ENCODE results near the gene P4HA3.

P4HA3 gene

DNA sequence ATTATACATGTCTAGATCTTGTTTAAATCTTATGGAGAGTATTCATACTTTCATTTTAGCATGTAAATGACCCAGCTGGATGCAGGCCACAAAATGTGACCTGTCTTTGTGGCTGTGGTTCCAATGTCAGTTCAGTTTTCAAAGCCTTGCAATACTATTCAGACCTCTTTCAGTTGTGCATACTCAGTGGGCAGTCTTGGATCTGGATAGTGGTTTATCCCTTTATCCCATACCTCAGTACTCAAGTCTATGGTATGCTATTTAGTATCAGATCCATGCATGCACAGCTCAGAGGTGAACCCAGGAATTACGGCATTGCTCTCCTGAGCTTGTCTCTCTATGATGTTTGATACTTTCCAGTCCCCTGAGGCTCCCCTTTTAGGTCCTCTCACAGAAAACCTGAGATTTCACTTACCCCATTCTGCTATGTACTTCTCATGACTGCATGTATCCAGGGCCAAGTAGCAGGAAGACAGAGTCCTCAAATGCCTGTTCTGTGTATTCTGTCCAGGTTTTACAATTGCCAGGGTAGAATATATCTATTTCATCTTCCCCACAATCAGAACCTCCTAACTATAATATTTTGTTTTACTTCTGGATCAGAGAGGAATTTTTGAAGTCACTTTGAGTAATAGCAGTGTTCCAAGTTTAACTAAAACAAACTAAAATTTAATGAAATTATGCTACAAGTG is 6.9 kb upstream of the P4HA3 start:
- Histone ChIP-seq H3K36me3 (ENCODE audit: control insufficient read depth, insufficient read depth, low read length) (no peaks in the 10 kb centered on the region), H3K4me1 (ENCODE audit: control insufficient read depth, insufficient read depth, low read length) (no peaks in the 10 kb centered on the region), H3K27me3 (ENCODE audit: control insufficient read depth, insufficient read depth, low read length) (no peaks in the 10 kb centered on the region), H3K27ac (ENCODE audit: low read length) (no peak overlapping the region), H3K9me3 (ENCODE audit: control insufficient read depth, insufficient read depth, low read length) (no peaks in the 10 kb centered on the region), H3K4me3 (ENCODE audit: low read length) (no peak overlapping the region)
- WGBS (ENCODE audit: insufficient coverage, insufficient read length) = no CpG with 5 or more reads among the region's 1 CpG
- no peak for DNase-seq (ENCODE audit: low read depth, low spot score)

DNA sequence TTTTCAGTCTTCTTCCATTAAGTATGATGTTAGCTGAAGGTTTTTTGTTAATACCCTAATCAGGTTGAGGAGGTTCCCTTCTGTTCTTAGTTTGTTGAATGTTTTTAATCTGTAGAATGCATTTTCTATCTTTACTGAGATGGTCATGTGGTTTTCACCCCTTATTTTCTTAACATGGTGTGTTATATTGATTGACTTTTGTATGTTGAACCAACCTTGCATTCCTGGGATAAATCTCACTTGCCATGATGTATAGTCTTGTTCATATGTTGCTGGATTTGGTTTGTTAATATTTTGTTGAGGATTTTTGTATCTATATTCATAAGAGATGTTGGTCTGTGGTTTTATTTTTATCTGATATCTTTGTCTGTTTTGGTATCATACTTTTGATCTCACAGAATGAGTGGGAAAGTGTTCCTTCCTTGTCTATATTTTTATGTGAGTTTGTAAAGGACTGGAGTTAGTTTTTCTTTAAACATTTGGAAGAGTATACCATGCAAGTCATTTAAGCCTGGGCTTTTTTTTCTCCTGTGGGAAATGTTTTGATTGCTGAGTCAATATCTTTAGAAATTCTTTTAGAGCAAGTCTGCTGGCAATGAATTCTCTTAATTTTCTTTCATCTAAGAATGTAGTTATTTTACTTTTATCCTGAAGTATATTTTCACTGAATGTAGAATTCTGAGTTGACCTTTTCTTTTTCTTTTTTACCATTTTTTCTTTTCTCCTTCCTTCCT is 5.5 kb upstream of the P4HA3 start:
- H3K4me1 ChIP-seq (ENCODE audit: control insufficient read depth, insufficient read depth, low read length) = no peaks in the 10 kb centered on the region
- H3K27ac ChIP-seq (ENCODE audit: low read length) = no peak overlapping the region
- H3K4me3 ChIP-seq (ENCODE audit: low read length) = no peak overlapping the region
- H3K27me3 ChIP-seq (ENCODE audit: control insufficient read depth, insufficient read depth, low read length) = no peaks in the 10 kb centered on the region; the same call in 1 of the 2 replicates
- no peaks in the 10 kb centered on the region for H3K9me3 ChIP-seq (ENCODE audit: control insufficient read depth, insufficient read depth, low read length)
- H3K36me3 ChIP-seq (ENCODE audit: control insufficient read depth, insufficient read depth, low read length) = no peaks in the 10 kb centered on the region
- no peak for DNase-seq (ENCODE audit: low read depth, low spot score)

DNA sequence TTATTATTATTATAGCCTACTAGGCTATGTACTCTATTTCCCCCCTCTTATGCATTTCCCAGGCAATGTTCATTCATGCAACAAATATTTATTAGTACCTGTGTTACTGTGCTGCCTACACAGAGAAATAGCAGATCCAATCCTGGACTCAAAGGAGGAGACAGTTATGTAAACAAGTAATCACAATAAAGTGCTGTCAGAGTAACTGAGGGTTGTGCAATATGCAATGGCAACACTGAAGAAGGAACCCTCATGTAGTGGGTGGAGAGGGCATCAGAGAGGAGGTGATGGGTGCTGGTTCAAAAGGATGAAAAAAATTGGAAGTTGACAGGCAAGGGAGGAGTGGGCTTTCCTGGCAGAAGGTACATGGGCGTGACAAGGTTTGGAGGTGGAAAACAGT is 886 bp upstream of the P4HA3 start:
- no peaks in the 10 kb centered on the region for H3K9me3 ChIP-seq (ENCODE audit: control insufficient read depth, insufficient read depth, low read length)
- no peak for DNase-seq (ENCODE audit: low read depth, low spot score)
- WGBS (ENCODE audit: insufficient coverage, insufficient read length) = no CpG with 5 or more reads among the region's 1 CpG
- H3K4me3 ChIP-seq (ENCODE audit: low read length) = no peak overlapping the region
- no peak overlapping the region for H3K27ac ChIP-seq (ENCODE audit: low read length)
- H3K36me3 ChIP-seq (ENCODE audit: control insufficient read depth, insufficient read depth, low read length) = no peaks in the 10 kb centered on the region
- H3K4me1 ChIP-seq (ENCODE audit: control insufficient read depth, insufficient read depth, low read length) = no peaks in the 10 kb centered on the region; the same call in 1 of the 2 replicates
- peaks cover 6% of the 10 kb centered on the region; the same call in 1 of the 2 replicates for H3K27me3 ChIP-seq (ENCODE audit: control insufficient read depth, insufficient read depth, low read length)

DNA sequence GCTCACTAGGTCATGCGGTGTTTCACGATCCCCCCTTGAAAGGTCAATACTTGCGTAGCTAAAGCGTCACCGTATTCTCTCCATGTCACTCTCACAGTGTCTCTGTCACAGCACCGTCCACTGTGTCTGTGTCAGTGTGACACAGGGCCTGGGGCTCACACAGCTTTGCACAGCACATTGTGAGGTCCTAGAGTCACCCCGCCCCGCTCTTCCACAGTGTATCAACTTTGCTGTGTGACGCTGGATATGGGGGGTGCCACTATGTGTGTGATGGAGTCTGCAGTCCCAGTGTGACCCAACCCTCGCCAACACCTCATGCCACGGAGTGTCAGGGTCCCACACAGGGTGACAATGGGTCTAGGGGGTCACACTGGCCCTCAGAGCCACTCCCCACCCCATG is 583 bp downstream of the P4HA3 start:
- H3K4me1 ChIP-seq (ENCODE audit: control insufficient read depth, insufficient read depth, low read length) = no peaks in the 10 kb centered on the region; the same call in 1 of the 2 replicates
- H3K27me3 ChIP-seq (ENCODE audit: control insufficient read depth, insufficient read depth, low read length) = peaks cover 6% of the 10 kb centered on the region; the same call in 1 of the 2 replicates
- H3K27ac ChIP-seq (ENCODE audit: low read length) = no peak overlapping the region
- no peak for DNase-seq (ENCODE audit: low read depth, low spot score)
- no CpG with 5 or more reads among the region's 11 CpGs for WGBS (ENCODE audit: insufficient coverage, insufficient read length)
- no peaks in the 10 kb centered on the region for H3K9me3 ChIP-seq (ENCODE audit: control insufficient read depth, insufficient read depth, low read length)
- peak overlapping the region; percentile 20; the same call in 1 of the 2 replicates for H3K4me3 ChIP-seq (ENCODE audit: low read length)
- H3K36me3 ChIP-seq (ENCODE audit: control insufficient read depth, insufficient read depth, low read length) = no peaks in the 10 kb centered on the region

DNA sequence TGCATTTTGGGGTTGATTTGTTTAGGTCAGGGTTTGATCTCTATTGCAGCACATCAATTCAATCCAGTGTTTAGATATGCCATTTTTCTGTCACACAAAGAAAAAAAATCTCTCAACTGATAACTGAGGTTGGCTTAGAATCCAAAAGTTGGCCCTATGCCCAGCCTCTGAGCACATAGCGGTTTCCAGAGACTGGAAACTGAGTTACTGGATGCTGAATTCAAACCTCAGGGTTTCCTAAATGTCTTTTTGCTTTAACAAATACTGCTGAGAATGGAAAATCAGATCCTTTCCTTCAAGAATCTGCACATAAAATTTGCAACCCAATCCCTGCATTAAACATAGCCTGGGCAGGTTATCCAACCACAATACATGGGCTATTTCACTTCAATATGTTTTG is 4.0 kb downstream of the P4HA3 start:
- Histone ChIP-seq H3K36me3 (ENCODE audit: control insufficient read depth, insufficient read depth, low read length) (no peaks in the 10 kb centered on the region), H3K9me3 (ENCODE audit: control insufficient read depth, insufficient read depth, low read length) (no peaks in the 10 kb centered on the region), H3K27ac (ENCODE audit: low read length) (no peak overlapping the region), H3K4me1 (ENCODE audit: control insufficient read depth, insufficient read depth, low read length) (no peaks in the 10 kb centered on the region; the same call in 1 of the 2 replicates), H3K4me3 (ENCODE audit: low read length) (no peak overlapping the region), H3K27me3 (ENCODE audit: control insufficient read depth, insufficient read depth, low read length) (peaks cover 6% of the 10 kb centered on the region)
- no peak for DNase-seq (ENCODE audit: low read depth, low spot score)
- WGBS (ENCODE audit: insufficient coverage, insufficient read length) = no CpG with 5 or more reads among the region's 1 CpG

DNA sequence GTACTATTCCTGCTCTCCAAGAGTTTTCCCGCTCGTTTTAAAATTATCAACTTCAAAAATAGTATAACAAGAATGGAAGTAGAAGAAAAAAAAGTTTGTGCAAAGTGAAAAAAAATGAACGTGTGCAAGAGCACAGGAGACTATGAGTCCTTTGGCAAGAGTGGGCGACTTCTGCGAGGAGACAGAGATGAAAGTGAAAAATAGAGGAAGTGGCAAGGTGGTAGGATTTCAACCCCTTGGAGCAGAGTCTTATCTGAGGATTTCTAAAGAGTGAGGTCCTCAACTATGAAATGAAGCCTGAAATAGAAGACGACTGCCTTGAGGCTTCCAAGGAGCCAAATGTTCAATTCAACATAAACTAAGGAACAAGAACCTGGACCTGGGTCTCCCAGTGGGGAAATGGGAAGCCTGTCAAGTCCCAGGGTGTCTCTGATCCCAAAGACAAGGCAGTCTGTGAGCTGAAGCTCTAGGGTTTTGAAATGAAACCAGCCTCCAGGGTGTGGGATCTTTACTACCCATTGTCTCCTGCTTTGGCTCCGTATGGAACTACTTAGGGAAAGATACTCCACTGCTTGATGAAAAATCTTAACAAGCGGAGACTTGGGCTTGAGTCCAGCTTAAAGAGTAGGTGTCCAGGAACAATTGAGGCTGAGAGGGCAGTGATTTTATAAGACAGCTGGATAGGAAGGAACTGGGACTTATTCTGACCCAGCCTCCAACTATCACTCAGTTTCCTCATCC is 4.8 kb downstream of the P4HA3 start:
- H3K27ac ChIP-seq (ENCODE audit: low read length) = no peak overlapping the region
- no peak for DNase-seq (ENCODE audit: low read depth, low spot score)
- peaks cover 6% of the 10 kb centered on the region for H3K27me3 ChIP-seq (ENCODE audit: control insufficient read depth, insufficient read depth, low read length)
- H3K4me1 ChIP-seq (ENCODE audit: control insufficient read depth, insufficient read depth, low read length) = no peaks in the 10 kb centered on the region; the same call in 1 of the 2 replicates
- WGBS (ENCODE audit: insufficient coverage, insufficient read length) = no CpG with 5 or more reads among the region's 8 CpGs
- no peaks in the 10 kb centered on the region for H3K9me3 ChIP-seq (ENCODE audit: control insufficient read depth, insufficient read depth, low read length)
- H3K36me3 ChIP-seq (ENCODE audit: control insufficient read depth, insufficient read depth, low read length) = no peaks in the 10 kb centered on the region
- no peak overlapping the region for H3K4me3 ChIP-seq (ENCODE audit: low read length)

DNA sequence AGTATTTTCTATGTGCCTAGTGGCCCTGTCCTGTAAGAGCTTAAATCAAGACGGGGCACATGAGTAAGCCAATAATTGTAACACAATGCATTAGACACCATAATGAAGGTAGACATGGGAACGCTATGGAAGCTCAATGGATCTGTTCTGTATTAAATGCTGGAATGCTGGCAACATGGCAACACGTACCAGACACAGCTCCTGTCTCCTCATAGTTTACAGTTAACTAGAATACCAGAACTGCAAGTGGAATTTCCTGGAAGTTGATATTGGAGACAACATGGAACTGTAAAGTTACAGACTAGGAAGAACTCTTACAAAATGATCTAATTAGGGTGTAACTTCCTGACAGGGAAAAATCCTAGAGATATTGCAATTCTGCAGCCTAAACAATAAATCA is 12.4 kb downstream of the P4HA3 start:
- DNase-seq (ENCODE audit: low read depth, low spot score) = no peak
- H3K36me3 ChIP-seq (ENCODE audit: control insufficient read depth, insufficient read depth, low read length) = no peaks in the 10 kb centered on the region
- WGBS (ENCODE audit: insufficient coverage, insufficient read length) = no CpG with 5 or more reads among the region's 3 CpGs
- H3K27ac ChIP-seq (ENCODE audit: low read length) = no peak overlapping the region
- no peaks in the 10 kb centered on the region for H3K4me1 ChIP-seq (ENCODE audit: control insufficient read depth, insufficient read depth, low read length)
- no peak overlapping the region for H3K4me3 ChIP-seq (ENCODE audit: low read length)
- H3K9me3 ChIP-seq (ENCODE audit: control insufficient read depth, insufficient read depth, low read length) = no peaks in the 10 kb centered on the region
- no peaks in the 10 kb centered on the region for H3K27me3 ChIP-seq (ENCODE audit: control insufficient read depth, insufficient read depth, low read length)

DNA sequence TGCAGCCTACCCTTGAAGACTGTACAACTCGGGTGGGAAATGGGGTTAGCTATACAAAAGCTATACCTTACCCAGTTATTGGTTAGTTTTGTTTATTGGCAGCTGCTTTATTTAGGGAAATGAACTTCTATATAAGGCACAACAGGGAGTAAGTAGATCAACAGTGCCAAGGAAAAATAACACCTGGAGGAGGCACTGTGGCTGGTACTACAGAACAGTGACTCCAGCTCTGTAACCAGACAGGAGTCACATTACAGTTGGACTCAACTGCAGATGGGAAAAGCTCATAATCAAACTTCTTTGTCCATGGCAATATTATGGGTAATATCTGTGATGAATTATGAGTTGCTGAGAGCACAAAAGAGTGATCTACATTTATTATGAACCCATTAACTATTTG is 14.0 kb downstream of the P4HA3 start:
- WGBS (ENCODE audit: insufficient coverage, insufficient read length) = no CpG with 5 or more reads among the region's 1 CpG

DNA sequence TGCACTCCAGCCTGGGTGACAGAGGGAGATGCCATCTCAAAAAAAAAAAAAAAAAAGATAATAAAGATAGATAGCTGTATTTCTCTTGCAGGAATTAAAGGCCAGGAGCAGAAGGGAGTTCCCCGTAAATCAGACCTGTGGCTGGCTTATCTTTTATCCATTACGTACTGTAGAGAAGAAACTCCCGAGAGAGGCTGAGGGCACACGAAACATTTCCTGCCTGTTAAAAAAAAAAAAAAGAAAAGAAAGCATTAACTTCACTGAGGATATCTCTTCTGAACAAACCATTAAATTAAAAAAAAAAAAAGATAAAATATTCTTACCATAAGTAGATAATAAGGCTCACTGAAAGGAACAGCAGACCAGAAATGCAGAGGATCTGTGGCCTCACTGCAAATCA is 22.5 kb downstream of the P4HA3 start:
- Histone ChIP-seq H3K27me3 (ENCODE audit: control insufficient read depth, insufficient read depth, low read length) (no peaks in the 10 kb centered on the region), H3K27ac (ENCODE audit: low read length) (no peak overlapping the region), H3K9me3 (ENCODE audit: control insufficient read depth, insufficient read depth, low read length) (no peaks in the 10 kb centered on the region), H3K36me3 (ENCODE audit: control insufficient read depth, insufficient read depth, low read length) (no peaks in the 10 kb centered on the region), H3K4me3 (ENCODE audit: low read length) (no peak overlapping the region), H3K4me1 (ENCODE audit: control insufficient read depth, insufficient read depth, low read length) (no peaks in the 10 kb centered on the region)
- no CpG with 5 or more reads among the region's 4 CpGs for WGBS (ENCODE audit: insufficient coverage, insufficient read length)
- DNase-seq (ENCODE audit: low read depth, low spot score) = no peak

More for the DNA sequence above, 14.0 kb downstream of the P4HA3 start:
- H3K36me3 ChIP-seq (ENCODE audit: control insufficient read depth, insufficient read depth, low read length) = no peaks in the 10 kb centered on the region
- DNase-seq (ENCODE audit: low read depth, low spot score) = no peak
- no peaks in the 10 kb centered on the region for H3K4me1 ChIP-seq (ENCODE audit: control insufficient read depth, insufficient read depth, low read length)
- H3K27me3 ChIP-seq (ENCODE audit: control insufficient read depth, insufficient read depth, low read length) = no peaks in the 10 kb centered on the region
- H3K9me3 ChIP-seq (ENCODE audit: control insufficient read depth, insufficient read depth, low read length) = no peaks in the 10 kb centered on the region
- no peak overlapping the region for H3K27ac ChIP-seq (ENCODE audit: low read length)
- no peak overlapping the region for H3K4me3 ChIP-seq (ENCODE audit: low read length)

DNA sequence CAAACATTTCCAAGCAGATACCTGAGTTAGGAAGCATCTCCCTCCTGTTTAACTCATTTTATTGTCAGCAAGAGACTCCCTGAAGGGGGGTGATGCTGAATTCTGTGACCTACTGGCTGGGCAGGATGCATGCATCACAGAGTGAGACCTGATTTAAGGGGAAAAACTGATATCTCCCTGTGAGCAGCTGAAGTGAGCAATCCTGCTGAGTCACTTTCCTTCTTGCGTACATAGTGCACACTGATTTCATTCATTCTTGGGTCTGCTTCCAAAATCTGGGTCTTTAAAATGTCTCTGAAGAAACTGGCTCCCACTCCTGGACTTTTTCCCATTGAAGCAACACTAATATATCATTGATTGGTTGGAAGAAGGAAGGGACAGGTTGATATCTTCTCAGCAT is 23.3 kb downstream of the P4HA3 start:
- no peaks in the 10 kb centered on the region for H3K4me1 ChIP-seq (ENCODE audit: control insufficient read depth, insufficient read depth, low read length)
- H3K27me3 ChIP-seq (ENCODE audit: control insufficient read depth, insufficient read depth, low read length) = no peaks in the 10 kb centered on the region
- H3K9me3 ChIP-seq (ENCODE audit: control insufficient read depth, insufficient read depth, low read length) = no peaks in the 10 kb centered on the region
- no peaks in the 10 kb centered on the region for H3K36me3 ChIP-seq (ENCODE audit: control insufficient read depth, insufficient read depth, low read length)
- H3K4me3 ChIP-seq (ENCODE audit: low read length) = no peak overlapping the region
- H3K27ac ChIP-seq (ENCODE audit: low read length) = no peak overlapping the region
- no peak for DNase-seq (ENCODE audit: low read depth, low spot score)
- WGBS (ENCODE audit: insufficient coverage, insufficient read length) = no CpG with 5 or more reads among the region's 1 CpG
